ENCODE measurements around the gene SPNS2. TPM values are rescaled to one million over a fixed set of nuclear protein-coding genes. Genes with fewer than 3 reads are reported as not detected.

SPNS2 gene
- total RNA-seq, 1 experiment from 2014 or later: 2.6 TPM

DNA sequence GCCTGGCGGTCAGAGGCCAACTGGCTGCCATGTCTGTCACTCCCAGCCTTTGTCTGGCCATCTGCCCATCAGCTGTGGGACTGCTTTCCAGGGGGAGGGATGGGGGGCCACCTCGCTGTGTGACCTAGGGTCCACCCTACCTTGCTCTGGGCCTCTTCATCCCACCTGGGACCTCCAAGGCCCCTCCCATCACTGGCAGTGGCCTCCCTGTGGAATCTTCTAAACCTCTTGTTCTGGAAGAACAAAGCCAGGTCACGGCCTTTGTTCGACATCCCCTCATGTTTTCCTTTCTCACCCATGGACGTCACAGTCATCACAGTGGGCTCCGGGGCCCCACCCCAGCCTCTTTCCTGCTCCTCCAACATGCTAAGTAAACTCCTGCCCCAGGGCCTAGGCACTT, 24.0 kb downstream of the SPNS2 start:
- CTCF ChIA-PET: no interaction called here
- H3K79me2 ChIP-seq (ENCODE audit: low read length): no peaks in the 10 kb centered on the region
- POLR2A ChIA-PET (ENCODE audit: unreplicated experiment): no interaction called here
- no peaks in the 10 kb centered on the region for H3F3A ChIP-seq (ENCODE audit: low read length, unreplicated experiment)
- H3K27ac ChIP-seq (ENCODE audit: low read length): no peak overlapping the region
- intact Hi-C loops (cut with micrococcal nuclease): no loop called here
- no peaks in the 10 kb centered on the region for H4K20me1 ChIP-seq (ENCODE audit: low read length)
- DNase-seq: no peak
- H3K9me3 ChIP-seq (ENCODE audit: low read length): no peaks in the 10 kb centered on the region
- H3K4me2 ChIP-seq (ENCODE audit: low read length): no peak overlapping the region
- TF ChIP-seq EZH2 (IDR thresholded peaks at IDR 0.05; ENCODE audit: low read length, unreplicated experiment) (no peak), EZH2phosphoT487 (IDR thresholded peaks at IDR 0.05; ENCODE audit: borderline replicate concordance, low read length) (no peak)
- TF ChIP-seq, protein P1, sequence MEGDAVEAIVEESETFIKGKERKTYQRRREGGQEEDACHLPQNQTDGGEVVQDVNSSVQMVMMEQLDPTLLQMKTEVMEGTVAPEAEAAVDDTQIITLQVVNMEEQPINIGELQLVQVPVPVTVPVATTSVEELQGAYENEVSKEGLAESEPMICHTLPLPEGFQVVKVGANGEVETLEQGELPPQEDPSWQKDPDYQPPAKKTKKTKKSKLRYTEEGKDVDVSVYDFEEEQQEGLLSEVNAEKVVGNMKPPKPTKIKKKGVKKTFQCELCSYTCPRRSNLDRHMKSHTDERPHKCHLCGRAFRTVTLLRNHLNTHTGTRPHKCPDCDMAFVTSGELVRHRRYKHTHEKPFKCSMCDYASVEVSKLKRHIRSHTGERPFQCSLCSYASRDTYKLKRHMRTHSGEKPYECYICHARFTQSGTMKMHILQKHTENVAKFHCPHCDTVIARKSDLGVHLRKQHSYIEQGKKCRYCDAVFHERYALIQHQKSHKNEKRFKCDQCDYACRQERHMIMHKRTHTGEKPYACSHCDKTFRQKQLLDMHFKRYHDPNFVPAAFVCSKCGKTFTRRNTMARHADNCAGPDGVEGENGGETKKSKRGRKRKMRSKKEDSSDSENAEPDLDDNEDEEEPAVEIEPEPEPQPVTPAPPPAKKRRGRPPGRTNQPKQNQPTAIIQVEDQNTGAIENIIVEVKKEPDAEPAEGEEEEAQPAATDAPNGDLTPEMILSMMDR (conservative IDR thresholded peaks at IDR 0.05; ENCODE audit: low read depth, low read length): no peak
- H3K4me1 ChIP-seq (ENCODE audit: insufficient read depth, low read length): 0 out of 2 replicates have a peak, but pooled peaks cover 4% of the 10 kb centered on the region
- H3K4me3 ChIP-seq (ENCODE audit: low read length): no peak overlapping the region
- no peaks in the 10 kb centered on the region for H3K36me3 ChIP-seq (ENCODE audit: low read depth, low read length)
- no peaks in the 10 kb centered on the region for H3K27me3 ChIP-seq (ENCODE audit: low read length)
- H3K9ac ChIP-seq (ENCODE audit: low read length): no peak overlapping the region
- no peaks in the 10 kb centered on the region for H3K9me2 ChIP-seq (replicated peaks; ENCODE audit: low read length)
- no peak for ATAC-seq
- no peak overlapping the region for H2AFZ ChIP-seq (ENCODE audit: low read length)
- BruUV-seq (replicated peaks): no TSS peak

GRCh38 chr17:4523946-4524345, 25.3 kb downstream of the SPNS2 start:
- Histone ChIP-seq H3K4me3 (ENCODE audit: low read length) (no peak overlapping the region), H2AFZ (ENCODE audit: low read length) (no peak overlapping the region), H3K79me2 (ENCODE audit: low read length) (no peaks in the 10 kb centered on the region), H4K20me1 (ENCODE audit: low read length) (no peaks in the 10 kb centered on the region), H3K36me3 (ENCODE audit: low read depth, low read length) (no peaks in the 10 kb centered on the region), H3K9ac (ENCODE audit: low read length) (no peak overlapping the region), H3K27ac (ENCODE audit: low read length) (no peak overlapping the region), H3F3A (ENCODE audit: low read length, unreplicated experiment) (no peaks in the 10 kb centered on the region), H3K27me3 (ENCODE audit: low read length) (no peaks in the 10 kb centered on the region), H3K4me1 (ENCODE audit: insufficient read depth, low read length) (0 out of 2 replicates have a peak, but pooled peaks cover 4% of the 10 kb centered on the region), H3K9me2 (replicated peaks; ENCODE audit: low read length) (no peaks in the 10 kb centered on the region), H3K4me2 (ENCODE audit: low read length) (no peak overlapping the region), H3K9me3 (ENCODE audit: low read length) (no peaks in the 10 kb centered on the region)
- DNase-seq: no peak
- BruUV-seq (replicated peaks): no TSS peak
- intact Hi-C loops (cut with micrococcal nuclease): no loop called here
- TF ChIP-seq, protein P1 (conservative IDR thresholded peaks at IDR 0.05; ENCODE audit: low read depth, low read length): no peak
- TF ChIP-seq EZH2 (IDR thresholded peaks at IDR 0.05; ENCODE audit: low read length, unreplicated experiment): no peak
- no peak for TF ChIP-seq EZH2phosphoT487 (IDR thresholded peaks at IDR 0.05; ENCODE audit: borderline replicate concordance, low read length)
- no peak for ATAC-seq
- ChIA-PET CTCF (no interaction called here), POLR2A (ENCODE audit: unreplicated experiment) (no interaction called here)

- ChIA-PET CTCF (no interaction called here), POLR2A (ENCODE audit: unreplicated experiment) (no interaction called here)
- no peaks in the 10 kb centered on the region for H3K27me3 ChIP-seq (ENCODE audit: low read length)
- no peaks in the 10 kb centered on the region for H3K79me2 ChIP-seq (ENCODE audit: low read length)
- no peaks in the 10 kb centered on the region for H4K20me1 ChIP-seq (ENCODE audit: low read length)
- intact Hi-C loops (cut with micrococcal nuclease): no loop called here
- no peaks in the 10 kb centered on the region for H3K9me3 ChIP-seq (ENCODE audit: low read length)
- H3K9me2 ChIP-seq (replicated peaks; ENCODE audit: low read length): no peaks in the 10 kb centered on the region
- TF ChIP-seq, protein P1 (conservative IDR thresholded peaks at IDR 0.05; ENCODE audit: low read depth, low read length): no peak
- TF ChIP-seq EZH2phosphoT487 (IDR thresholded peaks at IDR 0.05; ENCODE audit: borderline replicate concordance, low read length) (no peak), EZH2 (IDR thresholded peaks at IDR 0.05; ENCODE audit: low read length, unreplicated experiment) (no peak)
- H3K4me2 ChIP-seq (ENCODE audit: low read length): no peak overlapping the region
- no peak overlapping the region for H3K9ac ChIP-seq (ENCODE audit: low read length)
- no peaks in the 10 kb centered on the region for H3F3A ChIP-seq (ENCODE audit: low read length, unreplicated experiment)
- no peak for ATAC-seq
- no peak overlapping the region for H3K27ac ChIP-seq (ENCODE audit: low read length)
- H3K4me3 ChIP-seq (ENCODE audit: low read length): no peak overlapping the region
- no TSS peak for BruUV-seq (replicated peaks)
- DNase-seq: no peak
- H3K36me3 ChIP-seq (ENCODE audit: low read depth, low read length): no peaks in the 10 kb centered on the region
- H2AFZ ChIP-seq (ENCODE audit: low read length): no peak overlapping the region
- H3K4me1 ChIP-seq (ENCODE audit: insufficient read depth, low read length): 0 out of 2 replicates have a peak, but pooled peaks cover 4% of the 10 kb centered on the region
Observed at GRCh38 chr17:4525691-4526397, 27.2 kb downstream of the SPNS2 start.
